H9 (cell line): ENCODE data around the gene RSAD1. TPM values are rescaled to one million over a fixed set of nuclear protein-coding genes. Genes with fewer than 3 reads are reported as not detected.

Source experiments
- DNase-seq: peaks from one replicate; pipeline ENCODE4 v3.0.0-alpha.2; 2017
- H2AFZ ChIP-seq: one replicate; pipeline ENCODE4 v1.6.1; 2013; ENCODE audit warnings: mild to moderate bottlenecking, low read length, control low read depth, moderate library complexity
- H2AK5ac ChIP-seq: 2 replicates; pipeline ENCODE4 v1.6.1; 2013; ENCODE audit warnings: low read length, control low read depth, mixed read lengths; ENCODE audit not compliant: insufficient read length
- H2BK120ac ChIP-seq: one replicate; pipeline ENCODE4 v1.6.1; 2013; ENCODE audit warnings: low read depth, mild to moderate bottlenecking, low read length, control low read depth, inconsistent platforms; ENCODE audit not compliant: poor library complexity, severe bottlenecking
- H2BK12ac ChIP-seq: 2 replicates; pipeline ENCODE4 v1.6.1; 2013; ENCODE audit warnings: low read length, control low read depth, mixed read lengths, low read depth; ENCODE audit not compliant: insufficient read length
- H2BK15ac ChIP-seq: 2 replicates; pipeline ENCODE4 v1.6.1; 2013; ENCODE audit warnings: low read depth, low read length, control low read depth
- H2BK20ac ChIP-seq: one replicate; pipeline ENCODE4 v1.6.1; 2013; ENCODE audit warnings: low read depth, mild to moderate bottlenecking, low read length, control low read depth, inconsistent platforms; ENCODE audit not compliant: poor library complexity, severe bottlenecking
- H2BK5ac ChIP-seq: 2 replicates; pipeline ENCODE4 v1.6.1; 2013; ENCODE audit warnings: low read length, control low read depth, mixed read lengths; ENCODE audit not compliant: insufficient read length
- H3K14ac ChIP-seq: 2 replicates; pipeline ENCODE4 v1.6.1; 2013; ENCODE audit warnings: low read length, control low read depth; ENCODE audit not compliant: insufficient read depth
- H3K18ac ChIP-seq: 2 replicates; pipeline ENCODE4 v1.6.1; 2013; ENCODE audit warnings: low read depth, mild to moderate bottlenecking, mixed read lengths, low read length, control low read depth; ENCODE audit not compliant: insufficient read length
- H3K23ac ChIP-seq: 2 replicates; pipeline ENCODE4 v1.6.1; 2013; ENCODE audit warnings: low read length, control low read depth, mixed read lengths, low read depth; ENCODE audit not compliant: insufficient read length
- H3K23me2 ChIP-seq: 2 replicates; pipeline ENCODE4 v1.6.1; 2013; ENCODE audit warnings: low read depth, mild to moderate bottlenecking, mixed read lengths, low read length, control low read depth; ENCODE audit not compliant: insufficient read length, poor library complexity, severe bottlenecking
- H3K27ac ChIP-seq: 2 replicates; pipeline ENCODE4 v1.5.1; 2013; ENCODE audit warnings: low read length, control low read depth, mixed read lengths, low read depth; ENCODE audit not compliant: insufficient read length
- H3K27me3 ChIP-seq: 2 replicates; pipeline ENCODE4 v1.6.1; 2013; ENCODE audit warnings: low read length, control low read depth, inconsistent platforms; ENCODE audit not compliant: insufficient read depth
- H3K4ac ChIP-seq: 2 replicates; pipeline ENCODE4 v1.6.1; 2013; ENCODE audit warnings: low read depth, mild to moderate bottlenecking, control low read depth, inconsistent platforms, low read length, moderate library complexity
- H3K4me1 ChIP-seq: 2 replicates; pipeline ENCODE4 v1.6.1; 2013; ENCODE audit warnings: low read length, control low read depth, inconsistent platforms; ENCODE audit not compliant: insufficient read depth
- H3K4me2 ChIP-seq: 2 replicates; pipeline ENCODE4 v1.6.1; 2013; ENCODE audit warnings: low read length, control low read depth, mixed read lengths; ENCODE audit not compliant: insufficient read length, insufficient read depth
- H3K56ac ChIP-seq: 2 replicates; pipeline ENCODE4 v1.6.1; 2013; ENCODE audit warnings: low read depth, mild to moderate bottlenecking, mixed read lengths, low read length, control low read depth; ENCODE audit not compliant: insufficient read length
- H3K79me1 ChIP-seq: 2 replicates; pipeline ENCODE4 v1.6.1; 2013; ENCODE audit warnings: low read depth, mild to moderate bottlenecking, moderate library complexity, low read length, control low read depth, inconsistent platforms; ENCODE audit not compliant: insufficient read depth, poor library complexity, severe bottlenecking
- H3K79me2 ChIP-seq: 2 replicates; pipeline ENCODE4 v1.6.1; 2013; ENCODE audit warnings: low read length, control low read depth, inconsistent platforms; ENCODE audit not compliant: insufficient read depth
- H3K9ac ChIP-seq: 2 replicates; pipeline ENCODE4 v1.6.1; 2013; ENCODE audit warnings: low read length, control low read depth, mixed read lengths; ENCODE audit not compliant: insufficient read length; ENCODE audit errors: extremely low read depth
- H3K9me3 ChIP-seq: one replicate; pipeline ENCODE4 v1.6.1; 2013; ENCODE audit warnings: low read depth, low read length, inconsistent platforms; ENCODE audit not compliant: control insufficient read depth
- H3T11ph ChIP-seq: one replicate; pipeline ENCODE4 v1.6.1; 2013; ENCODE audit warnings: mild to moderate bottlenecking, low read length, control low read depth, inconsistent platforms
- H4K20me1 ChIP-seq: one replicate; pipeline ENCODE4 v1.6.1; 2013; ENCODE audit not compliant: control insufficient read depth, insufficient read length, insufficient read depth
- H4K5ac ChIP-seq: 2 replicates; pipeline ENCODE4 v1.6.1; 2013; ENCODE audit warnings: low read depth, mild to moderate bottlenecking, mixed read lengths, low read length, control low read depth; ENCODE audit not compliant: insufficient read length
- H4K8ac ChIP-seq: replicated peaks from 2 replicates; pipeline ENCODE4 v1.6.1; 2013; ENCODE audit warnings: low read length, control low read depth, mixed read lengths, low read depth; ENCODE audit not compliant: insufficient read length
- H4K91ac ChIP-seq: 2 replicates; pipeline ENCODE4 v1.6.1; 2013; ENCODE audit warnings: low read depth, mild to moderate bottlenecking, moderate library complexity, mixed read lengths, low read length, control low read depth; ENCODE audit not compliant: insufficient read length
- H3K27ac Mint-ChIP-seq, 3 experiments: 2 replicates in 2 of 3; 3 replicates in 1 of 3; pipeline ENCODE4 v1.8.0; 2020 to 2021; ENCODE audit warnings: mixed read lengths in 3 of 3, mild to moderate bottlenecking in 1 of 3, moderate library complexity in 1 of 3
- H3K27me3 Mint-ChIP-seq: 2 replicates; pipeline ENCODE4 v1.8.0; 2021; ENCODE audit warnings: low read depth, mild to moderate bottlenecking, moderate library complexity, mixed read lengths
- H3K36me3 Mint-ChIP-seq, 3 experiments: 2 replicates in 2 of 3; 3 replicates in 1 of 3; pipeline ENCODE4 v1.8.0; 2020 to 2021; ENCODE audit warnings: low read depth in 3 of 3, mixed read lengths in 3 of 3; ENCODE audit not compliant: insufficient read depth in 1 of 3
- H3K4me1 Mint-ChIP-seq, 2 experiments: 2 replicates each; pipeline ENCODE4 v1.8.0; 2020; ENCODE audit warnings: mixed read lengths in 2 of 2
- H3K4me3 Mint-ChIP-seq, 2 experiments: 2 replicates in 1 of 2; 3 replicates in 1 of 2; pipeline ENCODE4 v1.8.0; 2020 to 2021; ENCODE audit warnings: mild to moderate bottlenecking in 2 of 2, mixed read lengths in 2 of 2, moderate library complexity in 1 of 2
- H3K9me3 Mint-ChIP-seq, 2 experiments: 2 replicates in 1 of 2; 3 replicates in 1 of 2; pipeline ENCODE4 v1.8.0; 2020; ENCODE audit warnings: mild to moderate bottlenecking in 2 of 2, mixed read lengths in 2 of 2, moderate library complexity in 1 of 2
- whole genome bisulfite sequencing: extraction: QIAGEN DNeasy Blood & Tissue Kit; methylation state at CpG from one replicate; pipeline ENCODE4 v1.1.7; 2013; ENCODE audit warnings: missing lambda C conversion rate, low lambda C conversion rate, mixed read lengths; ENCODE audit not compliant: insufficient read length; ENCODE audit errors: extremely low coverage; 5-methylcytosine and 5-hydroxymethylcytosine counted together
- total RNA-seq: library from RNA; stranded (reverse); gene quantifications from 2 replicates; pipeline ENCODE4 v1.2.1, GENCODE V29; 2021
- TF ChIP-seq, protein P1 (sequence below): fragments of 200-600 bp; sonication (generic); conservative IDR thresholded peaks from 3 replicates; pipeline ENCODE4 v1.8.0; 2021; ENCODE audit warnings: antibody characterized with exemption, mild to moderate bottlenecking

RSAD1 gene
- total RNA-seq, 1 experiment from 2014 or later = 27.9 TPM

DNA sequence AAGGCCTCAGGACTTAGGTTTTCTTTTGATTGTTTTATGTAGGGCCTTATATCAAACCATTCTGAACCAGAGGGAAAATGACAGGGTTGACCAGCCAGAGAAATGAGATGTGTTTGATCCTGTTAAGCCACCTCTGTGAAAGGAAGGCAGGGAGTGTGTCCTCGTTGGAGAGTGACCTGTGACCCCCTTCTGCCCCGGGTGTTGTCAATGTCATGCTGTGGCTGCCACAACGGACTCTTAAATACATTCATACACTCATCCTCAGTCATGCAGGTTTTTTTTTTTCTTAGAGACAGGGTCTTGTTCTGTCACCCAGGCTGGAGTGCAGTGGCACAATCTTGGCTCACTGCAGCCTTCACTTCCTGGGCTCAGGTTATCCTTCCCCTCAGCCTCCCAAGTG, 35.7 kb downstream of the RSAD1 start:
- Histone ChIP-seq H4K8ac (no peak overlapping the region), H2AK5ac (no peak overlapping the region), H3K4me1 (no peaks in the 10 kb centered on the region), H3K18ac (no peak overlapping the region), H3K27ac (no peak overlapping the region), H2BK5ac (no peak overlapping the region), H4K91ac (no peak overlapping the region), H3K79me2 (no peaks in the 10 kb centered on the region), H3K4ac (no peak overlapping the region), H3K9ac (no peak overlapping the region), H2BK20ac (no peak overlapping the region), H2AFZ (no peak overlapping the region), H3K9me3 (no peaks in the 10 kb centered on the region), H3K23me2 (no peaks in the 10 kb centered on the region), H3K23ac (no peak overlapping the region), H2BK12ac (no peak overlapping the region), H4K20me1 (no peaks in the 10 kb centered on the region), H3K4me2 (no peak overlapping the region), H2BK15ac (no peak overlapping the region), H3K27me3 (no peaks in the 10 kb centered on the region), H3K79me1 (no peaks in the 10 kb centered on the region), H3K56ac (no peak overlapping the region), H3T11ph (no peak overlapping the region), H2BK120ac (no peak overlapping the region), H4K5ac (no peak overlapping the region), H3K14ac (no peak overlapping the region)
- Mint-ChIP-seq H3K4me3 (no peak overlapping the region), H3K4me1 (peaks cover 19 to 36% of the 10 kb centered on the region in 2 experiments), H3K36me3 (no peaks in the 10 kb centered on the region), H3K27me3 (peaks cover 14% of the 10 kb centered on the region), H3K27ac (peak overlapping the region in 1 of 3 experiments; percentile 19; a peak in 1 of 7 replicates), H3K9me3 (no peaks in the 10 kb centered on the region; a peak in 1 of 5 replicates)
- DNase-seq = no peak
- TF ChIP-seq, protein P1, sequence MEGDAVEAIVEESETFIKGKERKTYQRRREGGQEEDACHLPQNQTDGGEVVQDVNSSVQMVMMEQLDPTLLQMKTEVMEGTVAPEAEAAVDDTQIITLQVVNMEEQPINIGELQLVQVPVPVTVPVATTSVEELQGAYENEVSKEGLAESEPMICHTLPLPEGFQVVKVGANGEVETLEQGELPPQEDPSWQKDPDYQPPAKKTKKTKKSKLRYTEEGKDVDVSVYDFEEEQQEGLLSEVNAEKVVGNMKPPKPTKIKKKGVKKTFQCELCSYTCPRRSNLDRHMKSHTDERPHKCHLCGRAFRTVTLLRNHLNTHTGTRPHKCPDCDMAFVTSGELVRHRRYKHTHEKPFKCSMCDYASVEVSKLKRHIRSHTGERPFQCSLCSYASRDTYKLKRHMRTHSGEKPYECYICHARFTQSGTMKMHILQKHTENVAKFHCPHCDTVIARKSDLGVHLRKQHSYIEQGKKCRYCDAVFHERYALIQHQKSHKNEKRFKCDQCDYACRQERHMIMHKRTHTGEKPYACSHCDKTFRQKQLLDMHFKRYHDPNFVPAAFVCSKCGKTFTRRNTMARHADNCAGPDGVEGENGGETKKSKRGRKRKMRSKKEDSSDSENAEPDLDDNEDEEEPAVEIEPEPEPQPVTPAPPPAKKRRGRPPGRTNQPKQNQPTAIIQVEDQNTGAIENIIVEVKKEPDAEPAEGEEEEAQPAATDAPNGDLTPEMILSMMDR = no peak
- WGBS = no CpG with 5 or more reads among the region's 3 CpGs
